ENCODE data around the gene ARID1B. TPM values are rescaled to one million over a fixed set of nuclear protein-coding genes. Genes with fewer than 3 reads are reported as not detected.

The ARID1B gene
- total RNA-seq, 1 donor from 2014 or later = 78.1 TPM

- no peak overlapping the region for H3K4me3 Mint-ChIP-seq (ENCODE audit: unreplicated experiment)
- H3K36me3 Mint-ChIP-seq (ENCODE audit: unreplicated experiment) = peaks cover 9% of the 10 kb centered on the region
- no peak for DNase-seq (ENCODE audit: extremely low spot score, unreplicated experiment)
- no peaks in the 10 kb centered on the region for H3K27me3 Mint-ChIP-seq (ENCODE audit: unreplicated experiment)
- TF ChIP-seq CTCF (IDR thresholded peaks at IDR 0.05) = no peak
- no peak overlapping the region for H3K27ac Mint-ChIP-seq (ENCODE audit: unreplicated experiment)
- H3K4me1 Mint-ChIP-seq (ENCODE audit: unreplicated experiment) = peaks cover 19% of the 10 kb centered on the region
- no peaks in the 10 kb centered on the region for H3K9me3 Mint-ChIP-seq (ENCODE audit: unreplicated experiment)
Observed at GRCh38 chr6:157086632-157087031, 309.5 kb downstream of the ARID1B start.

- no peaks in the 10 kb centered on the region for H3K9me3 Mint-ChIP-seq (ENCODE audit: unreplicated experiment)
- no peak for DNase-seq (ENCODE audit: extremely low spot score, unreplicated experiment)
- TF ChIP-seq CTCF (IDR thresholded peaks at IDR 0.05) = no peak
- H3K36me3 Mint-ChIP-seq (ENCODE audit: unreplicated experiment) = peaks cover 9% of the 10 kb centered on the region
- no peak overlapping the region for H3K4me3 Mint-ChIP-seq (ENCODE audit: unreplicated experiment)
- no peaks in the 10 kb centered on the region for H3K27me3 Mint-ChIP-seq (ENCODE audit: unreplicated experiment)
- no peak overlapping the region for H3K27ac Mint-ChIP-seq (ENCODE audit: unreplicated experiment)
- H3K4me1 Mint-ChIP-seq (ENCODE audit: unreplicated experiment) = peaks cover 22% of the 10 kb centered on the region
Observed at GRCh38 chr6:157087974-157088373, 310.8 kb downstream of the ARID1B start.

- H3K9me3 Mint-ChIP-seq (ENCODE audit: unreplicated experiment) = no peaks in the 10 kb centered on the region
- peak overlapping the region; percentile 81 for H3K27ac Mint-ChIP-seq (ENCODE audit: unreplicated experiment)
- no peak for TF ChIP-seq CTCF (IDR thresholded peaks at IDR 0.05)
- H3K27me3 Mint-ChIP-seq (ENCODE audit: unreplicated experiment) = no peaks in the 10 kb centered on the region
- peaks cover 22% of the 10 kb centered on the region for H3K4me1 Mint-ChIP-seq (ENCODE audit: unreplicated experiment)
- peaks cover 9% of the 10 kb centered on the region for H3K36me3 Mint-ChIP-seq (ENCODE audit: unreplicated experiment)
- no peak overlapping the region for H3K4me3 Mint-ChIP-seq (ENCODE audit: unreplicated experiment)
- no peak for DNase-seq (ENCODE audit: extremely low spot score, unreplicated experiment)
Observed at GRCh38 chr6:157088841-157089240, 311.7 kb downstream of the ARID1B start.

- DNase-seq (ENCODE audit: extremely low spot score, unreplicated experiment) = no peak
- Mint-ChIP-seq H3K9me3 (ENCODE audit: unreplicated experiment) (no peaks in the 10 kb centered on the region), H3K36me3 (ENCODE audit: unreplicated experiment) (peaks cover 9% of the 10 kb centered on the region), H3K4me3 (ENCODE audit: unreplicated experiment) (no peak overlapping the region), H3K27me3 (ENCODE audit: unreplicated experiment) (no peaks in the 10 kb centered on the region), H3K27ac (ENCODE audit: unreplicated experiment) (peak overlapping the region; percentile 81), H3K4me1 (ENCODE audit: unreplicated experiment) (peaks cover 22% of the 10 kb centered on the region)
- no peak for TF ChIP-seq CTCF (IDR thresholded peaks at IDR 0.05)
Observed at GRCh38 chr6:157089258-157089657, 312.1 kb downstream of the ARID1B start.

GRCh38 chr6:157089851-157090250 is 312.7 kb downstream of the ARID1B start:
- no peak for TF ChIP-seq CTCF (IDR thresholded peaks at IDR 0.05)
- Mint-ChIP-seq H3K27ac (ENCODE audit: unreplicated experiment) (peak overlapping the region; percentile 81), H3K4me3 (ENCODE audit: unreplicated experiment) (no peak overlapping the region), H3K4me1 (ENCODE audit: unreplicated experiment) (peaks cover 22% of the 10 kb centered on the region), H3K27me3 (ENCODE audit: unreplicated experiment) (no peaks in the 10 kb centered on the region), H3K9me3 (ENCODE audit: unreplicated experiment) (no peaks in the 10 kb centered on the region), H3K36me3 (ENCODE audit: unreplicated experiment) (peaks cover 6% of the 10 kb centered on the region)
- no peak for DNase-seq (ENCODE audit: extremely low spot score, unreplicated experiment)

All from osteocyte (in vitro differentiated cells).